Endothelial cell of umbilical vein (primary cell): Measurements from ENCODE around the gene ZFP62. TPM values are rescaled to one million over a fixed set of nuclear protein-coding genes. Genes with fewer than 3 reads are reported as not detected.

Source experiments
- Bru-seq: library from RNA; stranded (reverse); fragments of 400-500 nt; gene quantifications from one replicate; lab custom pipeline; 2021; lab: Mats Ljungman, UMichigan
- BruChase-seq, 2 experiments: library from RNA; stranded (reverse); fragments of 400-500 nt; gene quantifications; one replicate each; lab custom pipeline; 2021; lab: Mats Ljungman, UMichigan
- BruUV-seq: library from RNA; stranded (reverse); fragments of 400-500 nt; replicated peaks from 2 replicates; lab custom pipeline; 2021; lab: Mats Ljungman, UMichigan
- CTCF ChIA-PET: fragments of 300-600, 350-600 bp; sonication (Branson Sonifier 250); formaldehyde crosslinking; loops from one replicate; lab custom pipeline; 2021; ENCODE audit warnings: antibody characterized with exemption, inconsistent platforms; lab: Charles Lee
- POLR2A ChIA-PET: fragments of 300-600, 350-600 bp; sonication (Branson Sonifier 250); formaldehyde crosslinking; loops from one replicate; lab custom pipeline; 2021; ENCODE audit warnings: antibody characterized with exemption, inconsistent platforms; lab: Charles Lee
- DNase-seq: peaks from one replicate; pipeline ENCODE4 v3.0.0-alpha.2; 2011; ENCODE audit warnings: low read depth, low spot score
- FAIRE-seq: peaks from 2 replicates; lab custom pipeline; 2011; peaks lifted over from hg19 to GRCh38; lab: Jason Lieb, UNC
- H2AFZ ChIP-seq: 2 replicates; pipeline ENCODE4 v1.6.0; 2012; ENCODE audit warnings: low read depth, low read length, control low read depth, inconsistent platforms
- H3K27ac ChIP-seq: 2 replicates; pipeline ENCODE4 v1.5.1; 2011; ENCODE audit warnings: low read depth, mild to moderate bottlenecking, control low read depth, low read length, moderate library complexity; ENCODE audit not compliant: insufficient read depth
- H3K27me3 ChIP-seq, 2 experiments: 2 replicates each; pipeline versions ENCODE4 v1.6.0 to v1.6.1; 2011; ENCODE audit warnings: low read length in 2 of 2, mixed read lengths in 1 of 2; ENCODE audit not compliant: control insufficient read depth in 2 of 2, insufficient read depth in 2 of 2
- H3K36me3 ChIP-seq, 2 experiments: 2 replicates in 1 of 2; 3 replicates in 1 of 2; pipeline ENCODE4 v1.5.1; 2011; ENCODE audit warnings: low read length in 2 of 2, mild to moderate bottlenecking in 1 of 2, moderate library complexity in 1 of 2; ENCODE audit not compliant: control insufficient read depth in 2 of 2, insufficient read depth in 2 of 2; ENCODE audit errors: extremely low read depth in 1 of 2
- H3K4me1 ChIP-seq: 3 replicates; pipeline ENCODE4 v1.5.1; 2011; ENCODE audit warnings: mild to moderate bottlenecking, low read length; ENCODE audit not compliant: control insufficient read depth, insufficient read depth; ENCODE audit errors: extremely low read depth
- H3K4me2 ChIP-seq: 2 replicates; pipeline ENCODE4 v1.6.1; 2011; ENCODE audit warnings: low read length, control low read depth, mixed read lengths; ENCODE audit not compliant: insufficient read depth
- H3K4me3 ChIP-seq, 3 experiments: fragments of 200-600 bp in 1 of 3; sonication (generic), shearing (Covaris generic) in 1 of 3; replicated peaks in 1 of 3; 2 replicates each; pipeline ENCODE4 v1.5.1; 2011 to 2016; ENCODE audit warnings: control low read depth in 3 of 3, low read length in 3 of 3, mild to moderate bottlenecking in 2 of 3, inconsistent platforms in 1 of 3, low read depth in 1 of 3, moderate library complexity in 1 of 3; ENCODE audit not compliant: insufficient read depth in 1 of 3
- H3K79me2 ChIP-seq: 2 replicates; pipeline ENCODE4 v1.6.0; 2012; ENCODE audit warnings: low read length, inconsistent platforms; ENCODE audit not compliant: control insufficient read depth, insufficient read depth
- H3K9ac ChIP-seq: replicated peaks from 2 replicates; pipeline ENCODE3; 2011; ENCODE audit warnings: low read length, control low read depth; ENCODE audit not compliant: insufficient read depth; ENCODE audit errors: extremely low read depth
- H3K9me1 ChIP-seq: replicated peaks from 3 replicates; pipeline ENCODE4 v1.6.0; 2011; ENCODE audit warnings: mild to moderate bottlenecking, low read length; ENCODE audit not compliant: control insufficient read depth, insufficient read depth; ENCODE audit errors: extremely low read depth
- H3K9me3 ChIP-seq: replicated peaks from 2 replicates; pipeline ENCODE4 v1.5.1; 2012; ENCODE audit warnings: low read length, inconsistent platforms; ENCODE audit not compliant: control insufficient read depth, insufficient read depth
- H4K20me1 ChIP-seq: replicated peaks from 2 replicates; pipeline ENCODE3; 2011; ENCODE audit warnings: mild to moderate bottlenecking, low read length; ENCODE audit not compliant: control insufficient read depth, insufficient read depth; ENCODE audit errors: extremely low read depth
- POLR2A ChIP-seq: IDR thresholded peaks from 2 replicates; pipeline ENCODE4 v1.6.1; 2012; ENCODE audit warnings: low read depth, mild to moderate bottlenecking, control low read depth, low read length
- POLR2AphosphoS5 ChIP-seq: IDR thresholded peaks from 2 replicates; pipeline ENCODE4 v1.6.1; 2012; ENCODE audit warnings: low read depth, mild to moderate bottlenecking, control low read depth, low read length, moderate library complexity; ENCODE audit not compliant: insufficient read depth
- dilution Hi-C: fragments of 300-500 bp; cut with MboI; formaldehyde crosslinking; loops from one replicate; pipeline ENCODE4 v1.15.0; 2019; ENCODE audit warnings: low sequenced_read_pairs; ENCODE audit not compliant: extremely low pct_ligation_motif_present
- intact Hi-C: fragments of 100-400 bp; cut with micrococcal nuclease; formaldehyde crosslinking; loops from one replicate; pipeline ENCODE4 v1.10.0; 2022
- long read RNA-seq: library from polyadenylated mRNA; stranded (forward); transcript quantifications from one replicate; pipeline ENCODE4 v2.0.0, GENCODE V29; 2021
- polyA minus RNA-seq, 3 experiments: library from RNA; depleted of rRNA, polyadenylated mRNA; stranded (reverse); fragments of >200 nt; gene quantifications; 1 replicate in 1 of 3; 2 replicates in 2 of 3; pipeline ENCODE4 v1.2.3, GENCODE V29; 2011
- polyA plus RNA-seq, 4 experiments: library from polyadenylated mRNA; depleted of rRNA in 3 of 4; stranded (reverse) in 3 of 4; unstranded in 1 of 4; fragments of >200 nt; gene quantifications; 2 replicates each; pipeline versions ENCODE4 v1.2.1 to v1.2.3, GENCODE V29; 2011 to 2012; ENCODE audit warnings: missing spikeins in 1 of 4
- total RNA-seq: library from RNA; stranded (reverse); gene quantifications from 2 replicates; pipeline ENCODE4 v1.2.3, GENCODE V29; 2021
- TF ChIP-seq, protein P1 (sequence below), 2 donors: IDR thresholded peaks; 1 replicate in 1 of 2; 2 replicates in 1 of 2; pipeline ENCODE4 v1.5.1; 2011; ENCODE audit warnings: low read length in 2 of 2, mild to moderate bottlenecking in 2 of 2, moderate library complexity in 2 of 2, control low read depth in 1 of 2, inconsistent platforms in 1 of 2, low read depth in 1 of 2; ENCODE audit not compliant: insufficient read depth in 1 of 2; ENCODE audit errors: extremely low read depth in 1 of 2
- TF ChIP-seq, protein P2 (sequence below): IDR thresholded peaks from 2 replicates; pipeline ENCODE4 v1.6.1; 2011; ENCODE audit not compliant: insufficient read depth, insufficient read length

Gene ZFP62
- 14.6 and 19.7 TPM in 2 replicates for total RNA-seq
- polyA plus RNA-seq, result 3.3 and 3.7 TPM in 2 replicates
- 5.8 and 7.0 TPM in 2 replicates for polyA plus RNA-seq (2011; cell fraction: cytosol; rRNA removed)
- 13.3 and 20.5 TPM in 2 replicates for polyA plus RNA-seq (2011; cell fraction: nucleus; rRNA removed)
- polyA plus RNA-seq (2012), result 11.7 and 15.7 TPM in 2 replicates
- 4.4 and 5.8 TPM in 2 replicates for polyA minus RNA-seq
- polyA minus RNA-seq (2011; cell fraction: cytosol; rRNA and poly(A)+ RNA removed), result 14.7 TPM
- polyA minus RNA-seq (2011; cell fraction: nucleus; rRNA and poly(A)+ RNA removed), result 6.6 and 7.7 TPM in 2 replicates
- Bru-seq, nascent RNA, result percentile 77 among the genes with signal in this experiment
- percentile 75 among the genes with signal in this experiment for BruChase-seq, experiment 1, labeled RNA remaining after a 6-hour chase
- percentile 76 among the genes with signal in this experiment for BruChase-seq, experiment 2, labeled RNA remaining after a 2-hour chase
- long read RNA-seq, partial matches to known transcripts, result 0 of 11 reads
- long read RNA-seq, other reads (novel, unspliced or antisense), result 6 of 11 reads

DNA sequence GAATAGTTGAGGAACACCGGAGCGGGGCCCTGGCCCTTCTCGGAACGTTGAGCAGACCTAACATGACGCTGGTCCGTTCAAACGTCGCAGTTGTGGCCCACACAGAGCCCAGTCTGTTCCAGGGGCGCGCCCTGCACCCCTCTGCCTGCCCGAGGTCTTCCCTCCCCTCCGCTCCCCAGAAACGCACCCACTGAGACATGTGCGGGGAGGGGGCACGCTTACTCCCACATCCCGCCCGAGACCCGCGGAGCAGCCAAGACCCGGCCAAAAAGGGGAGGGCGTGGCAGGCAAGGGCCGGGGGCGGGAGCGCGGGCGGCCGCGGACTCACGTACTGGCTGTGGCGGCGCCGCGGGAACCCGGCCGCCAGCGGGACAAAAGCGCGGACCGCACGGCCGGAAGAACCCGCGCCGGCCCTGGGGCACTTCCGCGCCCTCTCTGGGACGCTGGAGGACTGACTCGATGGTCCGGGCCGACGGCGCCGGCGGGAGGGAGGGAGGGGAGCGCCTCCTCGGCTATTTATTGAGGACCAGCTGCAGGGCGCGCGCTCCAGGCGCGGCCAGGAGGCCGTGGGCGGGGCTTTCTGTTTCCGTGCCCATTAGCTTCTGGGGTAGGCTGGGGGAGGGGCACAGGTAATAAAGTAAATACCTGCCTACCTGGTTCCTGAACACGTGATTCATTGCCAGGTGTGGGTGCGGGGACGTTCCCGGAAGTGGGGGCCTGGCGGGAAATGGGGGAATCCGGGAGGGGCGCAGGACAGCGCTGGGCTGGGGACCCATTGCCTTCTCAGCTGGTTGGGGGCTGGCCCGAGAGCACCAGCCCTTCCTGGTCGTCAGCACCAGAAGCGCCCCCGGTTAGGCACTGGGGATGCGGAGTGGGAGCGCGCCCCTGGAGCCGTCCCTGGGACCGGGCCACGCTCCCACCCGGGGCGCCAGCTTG, at the start of gene ZFP62:
Gene ZFP62, minus strand, starts transcription at position 390 of the 936 bp plus-strand sequence. Its CDS starts 57 bp downstream, at position 333.
- Histone ChIP-seq H4K20me1 (no peaks in the 10 kb centered on the region), H3K4me1 (peaks cover 10% of the 10 kb centered on the region), H3K9me1 (no peaks in the 10 kb centered on the region), H3K27ac (peak within 1 kb of the TSS; percentile 55), H3K27me3 (no peaks in the 10 kb centered on the region), H3K36me3 (no peaks in the 10 kb centered on the region), H3K4me3 (peak within 1 kb of the TSS; percentile 44 to 79 (median 67)), H3K4me2 (peak within 1 kb of the TSS; percentile 74), H3K79me2 (peaks cover 6% of the 10 kb centered on the region), H2AFZ (peak within 1 kb of the TSS; percentile 89), H3K9me3 (no peaks in the 10 kb centered on the region), H3K9ac (peak within 1 kb of the TSS; percentile 70)
- FAIRE-seq (peak; percentile 90), DNase-seq (peak; percentile 90)
- ChIA-PET POLR2A (interaction anchor here (0.9 kb wide), 1 partner anchor 51 kb away, joined by 3 read pairs; no protein-coding TSS in a partner anchor), CTCF (interaction anchor here (2.8 kb wide), 1 partner anchor 76 kb away, joined by 14 read pairs; no protein-coding TSS in a partner anchor)
- dilution Hi-C loops, result no loop called here
- TF ChIP-seq, protein P1, sequence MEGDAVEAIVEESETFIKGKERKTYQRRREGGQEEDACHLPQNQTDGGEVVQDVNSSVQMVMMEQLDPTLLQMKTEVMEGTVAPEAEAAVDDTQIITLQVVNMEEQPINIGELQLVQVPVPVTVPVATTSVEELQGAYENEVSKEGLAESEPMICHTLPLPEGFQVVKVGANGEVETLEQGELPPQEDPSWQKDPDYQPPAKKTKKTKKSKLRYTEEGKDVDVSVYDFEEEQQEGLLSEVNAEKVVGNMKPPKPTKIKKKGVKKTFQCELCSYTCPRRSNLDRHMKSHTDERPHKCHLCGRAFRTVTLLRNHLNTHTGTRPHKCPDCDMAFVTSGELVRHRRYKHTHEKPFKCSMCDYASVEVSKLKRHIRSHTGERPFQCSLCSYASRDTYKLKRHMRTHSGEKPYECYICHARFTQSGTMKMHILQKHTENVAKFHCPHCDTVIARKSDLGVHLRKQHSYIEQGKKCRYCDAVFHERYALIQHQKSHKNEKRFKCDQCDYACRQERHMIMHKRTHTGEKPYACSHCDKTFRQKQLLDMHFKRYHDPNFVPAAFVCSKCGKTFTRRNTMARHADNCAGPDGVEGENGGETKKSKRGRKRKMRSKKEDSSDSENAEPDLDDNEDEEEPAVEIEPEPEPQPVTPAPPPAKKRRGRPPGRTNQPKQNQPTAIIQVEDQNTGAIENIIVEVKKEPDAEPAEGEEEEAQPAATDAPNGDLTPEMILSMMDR (IDR thresholded peaks at IDR 0.05; ENCODE audit: extremely low read depth in 1 of 2, insufficient read depth in 1 of 2, low read depth in 1 of 2, low read length in 2 of 2), result no peak
- TF ChIP-seq POLR2A (peak; percentile 59), POLR2AphosphoS5 (peak; percentile 70)
- TF ChIP-seq, protein P2, sequence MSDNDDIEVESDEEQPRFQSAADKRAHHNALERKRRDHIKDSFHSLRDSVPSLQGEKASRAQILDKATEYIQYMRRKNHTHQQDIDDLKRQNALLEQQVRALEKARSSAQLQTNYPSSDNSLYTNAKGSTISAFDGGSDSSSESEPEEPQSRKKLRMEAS, result no peak
- TSS peak; percentile 71 for BruUV-seq
- intact Hi-C loops, result loop anchor here (1.0 to 2.0 kb wide), 8 partner anchors 8 to 400 kb away; partner anchors contain the start of genes MGAT1 and TRIM52
